GM13977 (cell line): Measurements from ENCODE around the gene MTF1.

Experiments used
- DNase-seq: peaks from one replicate; pipeline ENCODE4 v3.0.0; 2012; ENCODE audit warnings: low spot score
- in situ Hi-C: fragments of 300-500 bp; cut with MboI; formaldehyde crosslinking; loops from one replicate; pipeline ENCODE4 v1.12.0; 2022; ENCODE audit warnings: low sequenced_read_pairs, low pct_unique_long_range_greater_than_20kb, mixed read lengths, inconsistent platforms; ENCODE audit not compliant: unreplicated experiment
- TF ChIP-seq, protein P1 (sequence below): IDR thresholded peaks from 2 replicates; pipeline ENCODE4 v1.5.1; 2012; ENCODE audit warnings: mild to moderate bottlenecking, control low read depth; ENCODE audit not compliant: insufficient read depth; ENCODE audit errors: extremely low read depth, missing control alignments

MTF1 gene

DNA sequence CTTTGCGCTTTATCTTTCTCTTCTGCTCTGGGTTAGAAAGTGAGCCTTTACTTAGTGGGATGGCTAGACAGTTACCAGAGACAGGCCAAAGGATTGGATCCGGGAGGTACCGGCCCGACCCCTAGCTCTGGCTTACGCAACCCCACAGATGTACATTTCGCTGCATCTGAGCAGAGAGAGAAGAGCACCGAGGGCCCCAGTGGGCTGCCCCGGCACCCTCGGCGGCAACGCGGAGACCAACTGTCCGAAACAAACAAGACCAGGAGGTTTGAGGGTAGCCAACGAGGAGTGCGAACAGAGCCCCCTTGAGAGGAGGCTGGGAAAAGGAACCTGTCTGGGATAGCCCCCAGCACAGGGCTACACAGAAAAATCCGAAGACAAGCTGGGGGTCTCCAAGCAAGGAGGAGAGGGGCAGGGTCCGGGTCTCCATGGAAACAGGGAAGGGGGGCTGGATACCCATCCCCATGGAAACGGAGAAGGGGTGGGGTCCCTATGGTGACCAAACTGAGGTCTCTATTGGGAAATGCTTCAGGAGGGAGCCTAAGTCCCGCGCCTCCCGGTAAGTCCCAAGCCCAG lies 373 bp downstream of the MTF1 start:
- TF ChIP-seq, protein P1, sequence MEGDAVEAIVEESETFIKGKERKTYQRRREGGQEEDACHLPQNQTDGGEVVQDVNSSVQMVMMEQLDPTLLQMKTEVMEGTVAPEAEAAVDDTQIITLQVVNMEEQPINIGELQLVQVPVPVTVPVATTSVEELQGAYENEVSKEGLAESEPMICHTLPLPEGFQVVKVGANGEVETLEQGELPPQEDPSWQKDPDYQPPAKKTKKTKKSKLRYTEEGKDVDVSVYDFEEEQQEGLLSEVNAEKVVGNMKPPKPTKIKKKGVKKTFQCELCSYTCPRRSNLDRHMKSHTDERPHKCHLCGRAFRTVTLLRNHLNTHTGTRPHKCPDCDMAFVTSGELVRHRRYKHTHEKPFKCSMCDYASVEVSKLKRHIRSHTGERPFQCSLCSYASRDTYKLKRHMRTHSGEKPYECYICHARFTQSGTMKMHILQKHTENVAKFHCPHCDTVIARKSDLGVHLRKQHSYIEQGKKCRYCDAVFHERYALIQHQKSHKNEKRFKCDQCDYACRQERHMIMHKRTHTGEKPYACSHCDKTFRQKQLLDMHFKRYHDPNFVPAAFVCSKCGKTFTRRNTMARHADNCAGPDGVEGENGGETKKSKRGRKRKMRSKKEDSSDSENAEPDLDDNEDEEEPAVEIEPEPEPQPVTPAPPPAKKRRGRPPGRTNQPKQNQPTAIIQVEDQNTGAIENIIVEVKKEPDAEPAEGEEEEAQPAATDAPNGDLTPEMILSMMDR = no peak
- no peak for DNase-seq
- in situ Hi-C loops = loop anchor here (25.0 kb wide), 1 partner anchor 297 kb away; the partner anchor contains the start of genes DNALI1 and SNIP1

DNA sequence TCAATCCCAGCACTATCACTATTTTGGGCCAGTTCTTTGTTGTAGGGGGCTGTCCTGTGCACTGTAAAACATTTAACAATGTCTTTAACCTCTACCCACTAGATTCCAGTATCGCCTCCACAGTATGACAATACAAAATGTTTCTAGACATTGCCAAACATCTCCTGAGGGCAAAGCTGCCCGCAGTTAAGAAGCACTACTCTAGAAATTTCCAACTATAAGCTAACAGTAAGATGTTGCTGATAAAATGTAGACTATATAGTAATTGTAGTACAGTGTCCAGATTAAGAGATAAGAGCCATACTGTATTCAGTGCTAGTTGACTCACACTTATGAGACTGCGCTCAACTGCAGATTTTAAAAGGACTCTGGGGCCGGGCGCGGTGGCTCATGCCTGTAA lies 5.0 kb downstream of the MTF1 start:
- no peak for DNase-seq
- TF ChIP-seq, protein P1 = no peak
- in situ Hi-C loops = loop anchor here (25.0 kb wide), 1 partner anchor 292 kb away; the partner anchor contains the start of genes DNALI1 and SNIP1

DNA sequence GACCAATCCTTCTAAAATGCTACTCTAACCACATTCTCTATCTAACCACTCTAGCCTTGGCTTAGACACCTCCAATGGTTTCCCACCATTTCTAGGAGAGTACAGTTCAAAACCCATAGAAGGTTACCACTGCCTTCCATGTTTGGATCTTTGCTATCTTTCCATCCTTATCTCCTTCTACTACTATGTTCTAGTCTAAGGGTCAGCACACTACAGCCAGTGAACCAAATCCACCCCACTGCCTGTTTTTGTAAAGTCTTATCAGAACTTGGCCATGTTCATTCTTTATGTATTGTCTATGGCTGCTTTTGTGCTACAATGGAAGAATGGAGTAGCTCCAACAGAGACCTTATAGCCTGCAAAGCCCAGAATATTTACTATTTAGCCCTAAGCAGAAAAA lies 6.2 kb downstream of the MTF1 start:
- in situ Hi-C loops = loop anchor here (25.0 kb wide), 1 partner anchor 291 kb away; the partner anchor contains the start of genes DNALI1 and SNIP1
- DNase-seq = no peak
- TF ChIP-seq, protein P1 = no peak

DNA sequence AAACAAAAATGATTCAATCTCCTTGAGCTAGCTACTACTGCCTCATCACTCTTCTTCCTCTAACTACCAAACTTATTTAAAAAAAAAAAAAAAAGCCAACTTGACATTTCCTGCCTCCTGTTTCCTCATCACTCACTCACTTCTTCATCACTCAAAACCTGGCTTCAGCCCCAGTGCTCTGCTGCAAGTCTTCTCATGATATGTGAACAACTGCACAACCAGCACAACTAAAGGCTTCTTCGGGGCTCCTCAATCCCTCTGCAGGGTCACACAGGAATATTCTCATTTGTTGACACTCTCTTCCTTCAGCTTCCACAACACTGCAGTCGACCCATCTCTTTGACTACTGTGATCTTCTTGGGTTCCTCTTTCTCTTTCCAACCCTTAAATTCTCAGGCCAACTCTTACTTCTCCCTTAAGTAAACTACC lies 7.6 kb downstream of the MTF1 start:
- TF ChIP-seq, protein P1 = no peak
- DNase-seq = no peak

DNA sequence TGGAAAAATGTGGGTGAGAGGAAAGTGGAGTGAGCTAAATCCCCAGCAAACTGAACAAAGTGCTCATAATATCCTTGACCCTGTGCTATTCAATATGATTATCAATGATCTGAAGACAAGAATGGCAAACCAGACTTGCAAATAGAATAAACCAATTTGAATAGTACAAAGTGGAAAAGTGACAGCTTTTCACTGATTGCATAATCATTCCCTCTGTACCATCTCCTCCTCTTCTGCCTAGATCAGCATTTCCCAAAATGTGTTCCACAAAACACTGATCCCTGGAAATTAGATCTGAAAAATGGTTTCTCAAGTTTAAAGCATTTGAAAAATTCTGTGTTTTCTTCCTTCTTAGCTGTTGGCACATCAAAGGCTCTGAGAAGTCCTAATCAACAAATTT lies 8.1 kb downstream of the MTF1 start:
- no peak for DNase-seq
- in situ Hi-C loops = loop anchor here (25.0 kb wide), 1 partner anchor 289 kb away; the partner anchor contains the start of genes DNALI1 and SNIP1
- TF ChIP-seq, protein P1 = no peak

More for the DNA sequence above, 7.6 kb downstream of the MTF1 start:
- in situ Hi-C loops = loop anchor here (25.0 kb wide), 1 partner anchor 289 kb away; the partner anchor contains the start of genes DNALI1 and SNIP1

DNA sequence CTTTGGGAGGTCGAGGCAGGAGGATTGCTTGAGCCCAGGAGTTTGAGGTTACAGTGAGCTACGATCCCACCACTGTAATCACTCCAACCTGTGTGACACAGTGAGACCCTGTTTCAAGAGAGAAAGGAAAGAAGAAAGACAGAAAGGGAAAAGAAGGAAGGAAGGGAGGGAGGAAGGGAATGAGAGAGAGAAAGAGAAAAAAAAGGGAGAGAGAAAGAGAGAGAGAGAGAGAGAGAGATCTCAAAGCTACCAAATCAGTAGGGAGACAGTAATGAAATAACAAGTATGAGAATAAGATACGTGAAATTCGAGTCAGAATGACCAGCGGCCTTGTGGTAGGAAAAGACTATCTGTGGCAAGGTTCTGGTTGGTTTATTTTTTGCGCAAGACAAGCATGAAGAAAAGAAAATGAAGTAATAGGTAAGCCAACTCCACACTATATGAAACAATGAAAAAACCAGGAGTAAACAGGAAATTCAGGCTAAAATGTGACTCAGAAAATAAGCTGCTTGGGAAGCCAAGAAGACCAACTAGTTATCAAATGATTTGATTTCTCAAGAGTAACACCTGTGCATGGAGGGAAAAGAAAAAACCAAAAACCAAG lies 8.9 kb downstream of the MTF1 start:
- in situ Hi-C loops = loop anchor here (25.0 kb wide), 1 partner anchor 288 kb away; the partner anchor contains the start of genes DNALI1 and SNIP1
- TF ChIP-seq, protein P1 = no peak

More for the DNA sequence above, 8.9 kb downstream of the MTF1 start:
- no peak for DNase-seq
